ENCODE results near the gene HSPA2. TPM values are rescaled to one million over a fixed set of nuclear protein-coding genes. Genes with fewer than 3 reads are reported as not detected.

HSPA2 gene
- total and polyA plus RNA-seq, 2 of the 4 experiments (the other 2 are of a cell fraction): 18.4 to 19.7 TPM

- no peaks in the 10 kb centered on the region for H3K4me1 ChIP-seq (ENCODE audit: control insufficient read depth, insufficient read depth, low read length)
- H2BK120ac ChIP-seq (ENCODE audit: low read depth, low read length): no peak overlapping the region
- H3K9me1 ChIP-seq (ENCODE audit: insufficient read depth, low read length): no peaks in the 10 kb centered on the region
- no peak for ATAC-seq (ENCODE audit: low read depth)
- no peak overlapping the region for H4K5ac ChIP-seq (ENCODE audit: low read depth, low read length)
- intact Hi-C loops (cut with micrococcal nuclease) (no loop called here), in situ Hi-C loops (cut with MboI; ENCODE audit: low sequenced_read_pairs) (no loop called here), dilution Hi-C loops (cut with HindIII; ENCODE audit: low sequenced_read_pairs, unreplicated experiment) (no loop called here)
- no peak overlapping the region for H2BK5ac ChIP-seq (ENCODE audit: low read depth, low read length, poor library complexity, severe bottlenecking)
- TF ChIP-seq RFX5 (IDR thresholded peaks at IDR 0.05; ENCODE audit: low read depth, low read length) (no peak), POLR2A (IDR thresholded peaks at IDR 0.05; ENCODE audit: low read depth, low read length) (no peak), CEBPB (IDR thresholded peaks at IDR 0.05; ENCODE audit: low read depth, low read length) (no peak), RCOR1 (IDR thresholded peaks at IDR 0.05; ENCODE audit: insufficient replicate concordance, low read length) (no peak), NFE2L2 (IDR thresholded peaks at IDR 0.05; ENCODE audit: low read depth, low read length) (no peak), MAFK (IDR thresholded peaks at IDR 0.05; ENCODE audit: low read depth, low read length) (no peak), RAD21 (IDR thresholded peaks at IDR 0.05; ENCODE audit: low read length) (no peak), CHD1 (IDR thresholded peaks at IDR 0.05; ENCODE audit: low read depth, low read length) (no peak), MXI1 (IDR thresholded peaks at IDR 0.05; ENCODE audit: borderline replicate concordance, low read depth, low read length) (no peak), FOS (IDR thresholded peaks at IDR 0.05; ENCODE audit: low read depth, low read length) (no peak), BHLHE40 (IDR thresholded peaks at IDR 0.05; ENCODE audit: low read depth, low read length) (no peak), CTCF (conservative IDR thresholded peaks at IDR 0.05; ENCODE audit: low read depth, low read length) (no peak), SMC3 (IDR thresholded peaks at IDR 0.05; ENCODE audit: low read depth, low read length) (no peak), ELK1 (IDR thresholded peaks at IDR 0.05; ENCODE audit: borderline replicate concordance, low read depth, low read length) (no peak)
- no peak overlapping the region for H2AFZ ChIP-seq (replicated peaks; ENCODE audit: low read length, poor library complexity)
- DNase-seq: no peak
- POLR2A ChIA-PET (ENCODE audit: unreplicated experiment): no interaction called here
- H3K27me3 ChIP-seq (ENCODE audit: control insufficient read depth, insufficient read depth, low read length): no peaks in the 10 kb centered on the region
- H4K8ac ChIP-seq (ENCODE audit: low read depth in 2 of 2, low read length in 2 of 2): no peak overlapping the region
- no peak overlapping the region for H2BK15ac ChIP-seq (ENCODE audit: low read depth, low read length)
- H4K91ac ChIP-seq (ENCODE audit: insufficient read depth, low read depth, low read length): no peak overlapping the region
- no peak overlapping the region for H3K27ac ChIP-seq (ENCODE audit: insufficient read depth, low read length)
- no peak overlapping the region for H3K14ac ChIP-seq (replicated peaks; ENCODE audit: low read depth, low read length)
- H3K9me3 ChIP-seq (ENCODE audit: control insufficient read depth, insufficient read depth, low read length): no peaks in the 10 kb centered on the region
- H3K56ac ChIP-seq (ENCODE audit: extremely low read depth, insufficient read depth, low read length): no peak overlapping the region
- no peak overlapping the region for H3K4me2 ChIP-seq (ENCODE audit: low read depth, low read length)
- no TSS peak for BruUV-seq (replicated peaks)
- H2AK9ac ChIP-seq (replicated peaks; ENCODE audit: low read depth, low read length, poor library complexity): no peak overlapping the region
- no peak overlapping the region for H3K4me3 ChIP-seq (ENCODE audit: insufficient read depth, low read depth, low read length)
- no peak overlapping the region for H3K9ac ChIP-seq (ENCODE audit: low read depth, low read length)
- CTCF ChIA-PET: no interaction called here
- no peaks in the 10 kb centered on the region for H3K79me1 ChIP-seq (ENCODE audit: low read depth in 1 of 2, low read length in 2 of 2)
- H3K18ac ChIP-seq (ENCODE audit: low read depth, low read length): no peak overlapping the region
- H4K20me1 ChIP-seq (ENCODE audit: insufficient read depth, low read length): no peaks in the 10 kb centered on the region
- H3K23ac ChIP-seq (ENCODE audit: low read depth, low read length): no peak overlapping the region
- WGBS, 2 experiments (ENCODE audit: extremely low coverage in 2 of 2, insufficient read length in 1 of 2): no CpG with 5 or more reads among the region's 2 CpGs
- no peaks in the 10 kb centered on the region for H3K36me3 ChIP-seq (ENCODE audit: control insufficient read depth, insufficient read depth, low read length)
- H2AK5ac ChIP-seq (ENCODE audit: low read depth, low read length): no peak overlapping the region
- H2BK20ac ChIP-seq (ENCODE audit: low read depth, low read length): no peak overlapping the region
- no peak overlapping the region for H3K4ac ChIP-seq (ENCODE audit: low read depth, low read length)
These were observed 40.8 kb downstream of the HSPA2 start for GRCh38 chr14:64581363-64581762.
